Kidney epithelial cell (primary cell): ENCODE results near the gene PTH2. TPM values are rescaled to one million over a fixed set of nuclear protein-coding genes. Genes with fewer than 3 reads are reported as not detected.

Source experiments
- DNase-seq: peaks from one replicate; pipeline ENCODE4 v3.0.0-alpha.2; 2010; ENCODE audit warnings: low read depth
- H3K27me3 ChIP-seq: 2 replicates; pipeline ENCODE4 v1.6.0; 2011; ENCODE audit warnings: low read length; ENCODE audit not compliant: control insufficient read depth, insufficient read depth
- H3K36me3 ChIP-seq: 2 replicates; pipeline ENCODE4 v1.5.1; 2011; ENCODE audit warnings: low read length; ENCODE audit not compliant: control insufficient read depth, insufficient read depth
- H3K4me3 ChIP-seq: 2 replicates; pipeline ENCODE4 v1.5.1; 2011; ENCODE audit warnings: low read depth, mild to moderate bottlenecking, control low read depth, low read length
- total RNA-seq: library from RNA; depleted of rRNA; stranded (reverse); fragments of >200 nt; gene quantifications from 2 replicates; pipeline ENCODE4 v1.2.3, GENCODE V29; 2015
- TF ChIP-seq, protein P1 (sequence below): IDR thresholded peaks from 2 replicates; pipeline ENCODE4 v1.5.1; 2011; ENCODE audit warnings: mild to moderate bottlenecking, moderate library complexity, low read length, control low read depth, inconsistent platforms; ENCODE audit not compliant: insufficient read depth, poor library complexity, severe bottlenecking

The PTH2 gene
- total RNA-seq, 1 donor from 2014 or later = not detected

- peak overlapping the region; percentile 63 for H3K4me3 ChIP-seq
- DNase-seq = peak; percentile 71
- no peaks in the 10 kb centered on the region for H3K36me3 ChIP-seq
- TF ChIP-seq, protein P1, sequence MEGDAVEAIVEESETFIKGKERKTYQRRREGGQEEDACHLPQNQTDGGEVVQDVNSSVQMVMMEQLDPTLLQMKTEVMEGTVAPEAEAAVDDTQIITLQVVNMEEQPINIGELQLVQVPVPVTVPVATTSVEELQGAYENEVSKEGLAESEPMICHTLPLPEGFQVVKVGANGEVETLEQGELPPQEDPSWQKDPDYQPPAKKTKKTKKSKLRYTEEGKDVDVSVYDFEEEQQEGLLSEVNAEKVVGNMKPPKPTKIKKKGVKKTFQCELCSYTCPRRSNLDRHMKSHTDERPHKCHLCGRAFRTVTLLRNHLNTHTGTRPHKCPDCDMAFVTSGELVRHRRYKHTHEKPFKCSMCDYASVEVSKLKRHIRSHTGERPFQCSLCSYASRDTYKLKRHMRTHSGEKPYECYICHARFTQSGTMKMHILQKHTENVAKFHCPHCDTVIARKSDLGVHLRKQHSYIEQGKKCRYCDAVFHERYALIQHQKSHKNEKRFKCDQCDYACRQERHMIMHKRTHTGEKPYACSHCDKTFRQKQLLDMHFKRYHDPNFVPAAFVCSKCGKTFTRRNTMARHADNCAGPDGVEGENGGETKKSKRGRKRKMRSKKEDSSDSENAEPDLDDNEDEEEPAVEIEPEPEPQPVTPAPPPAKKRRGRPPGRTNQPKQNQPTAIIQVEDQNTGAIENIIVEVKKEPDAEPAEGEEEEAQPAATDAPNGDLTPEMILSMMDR = peak; percentile 87
- peaks cover 41% of the 10 kb centered on the region for H3K27me3 ChIP-seq
Observed at GRCh38 chr19:49443366-49444099, 20.3 kb upstream of the PTH2 start.

DNA sequence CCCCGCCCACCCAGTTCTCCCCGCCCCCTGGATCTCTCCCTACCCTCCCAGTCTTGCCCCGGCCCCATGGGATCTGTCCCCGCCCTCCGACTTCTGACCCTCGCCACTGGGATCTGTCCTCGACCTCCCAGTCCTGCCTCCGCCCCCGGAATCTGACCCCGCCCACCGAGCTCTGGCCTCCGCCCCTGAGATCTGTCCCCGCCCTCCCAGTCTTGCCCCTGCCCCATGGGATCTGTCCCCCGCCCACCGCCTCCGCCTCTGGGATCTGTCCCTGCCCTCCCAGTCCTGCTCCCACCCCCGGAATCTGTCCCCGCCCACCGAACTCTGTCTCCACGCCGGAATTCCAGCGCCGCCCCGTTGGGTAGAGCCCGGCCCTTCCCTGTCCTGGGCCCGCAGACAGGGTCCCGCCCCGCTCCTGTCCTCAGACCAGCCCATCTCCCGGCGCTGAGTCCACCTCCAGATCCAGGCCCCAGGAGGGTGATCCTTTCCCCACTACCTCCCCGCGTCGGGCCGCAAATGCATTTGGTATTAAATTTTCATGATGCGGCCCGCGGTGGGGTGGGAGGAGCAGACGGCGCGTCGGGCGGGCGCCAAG lies 19.6 kb upstream of the PTH2 start:
- DNase-seq = peak; percentile 29
- Histone ChIP-seq H3K4me3 (peak overlapping the region; percentile 63), H3K27me3 (peaks cover 47% of the 10 kb centered on the region), H3K36me3 (no peaks in the 10 kb centered on the region)
- TF ChIP-seq, protein P1 = no peak

GRCh38 chr19:49442354-49442753 lies 19.1 kb upstream of the PTH2 start:
- Histone ChIP-seq H3K27me3 (peaks cover 53% of the 10 kb centered on the region), H3K36me3 (no peaks in the 10 kb centered on the region), H3K4me3 (no peak overlapping the region)
- no peak for DNase-seq
- TF ChIP-seq, protein P1 = no peak

DNA sequence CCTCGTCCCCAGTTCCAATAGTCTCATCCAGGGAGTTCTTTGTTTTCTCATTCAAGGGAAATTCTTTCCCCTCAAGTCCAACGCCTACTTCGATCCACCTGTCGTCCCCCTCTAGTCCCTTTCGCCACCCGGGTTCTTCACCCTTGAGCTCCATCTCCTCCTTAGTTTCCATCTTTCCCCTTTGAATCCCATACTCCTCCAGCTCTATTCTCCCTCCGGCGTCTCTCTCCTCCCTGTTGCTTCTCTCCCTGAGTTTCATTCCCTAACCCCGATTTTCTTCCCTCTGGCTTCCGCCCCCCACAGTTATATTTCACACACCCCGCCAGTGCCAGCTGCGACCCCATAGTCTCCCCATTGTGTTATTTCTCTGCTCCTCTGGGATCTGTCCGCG lies 18.7 kb upstream of the PTH2 start:
- peaks cover 57% of the 10 kb centered on the region for H3K27me3 ChIP-seq
- H3K4me3 ChIP-seq = no peak overlapping the region
- TF ChIP-seq, protein P1 = no peak
- no peak for DNase-seq
- H3K36me3 ChIP-seq = no peaks in the 10 kb centered on the region

DNA sequence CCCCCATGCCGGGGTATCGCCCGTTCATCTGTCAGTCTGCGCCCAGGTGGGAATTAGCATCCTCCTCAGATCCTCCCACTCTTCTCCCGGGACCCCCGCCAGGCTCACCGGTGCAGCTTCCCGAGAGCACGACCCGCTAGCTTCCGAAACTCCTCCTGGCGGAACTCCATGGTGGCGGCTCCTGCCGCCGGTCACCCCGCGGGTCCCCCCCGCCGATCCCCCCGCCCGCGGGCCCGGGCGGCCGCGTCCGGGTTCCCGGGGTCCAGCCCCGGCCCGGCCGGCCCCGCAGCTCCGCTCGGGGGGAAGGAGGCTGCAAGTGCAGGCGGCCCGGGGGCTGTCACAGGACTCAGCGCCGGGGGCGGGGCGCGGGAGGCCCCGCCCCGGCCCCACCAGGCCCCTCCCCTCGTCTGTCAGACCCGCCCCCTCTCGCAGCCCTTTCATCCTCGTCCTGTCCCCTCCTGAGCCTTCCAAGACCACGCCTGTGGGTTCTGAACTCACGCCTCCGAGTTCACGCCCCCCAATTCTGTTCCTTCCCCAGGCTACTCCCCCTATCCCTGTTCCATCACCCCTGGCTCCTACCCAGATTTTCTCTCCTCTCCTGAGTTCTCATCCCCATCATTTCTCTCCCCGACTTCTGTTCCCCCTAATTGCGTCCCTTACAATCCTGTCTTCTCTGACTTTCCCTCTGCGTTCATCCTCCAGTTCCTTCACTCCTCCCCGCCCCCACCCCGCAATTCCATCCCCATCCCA lies 18.1 kb upstream of the PTH2 start, which contains the start of gene SLC17A7:
Gene SLC17A7 (minus strand): TSS at position 318 of the 750 bp plus-strand sequence. CDS start 148 bp downstream, at position 170.
- DNase-seq = no peak
- peaks cover 62% of the 10 kb centered on the region for H3K27me3 ChIP-seq
- H3K4me3 ChIP-seq = no peak within 1 kb of the TSS
- no peaks in the 10 kb centered on the region for H3K36me3 ChIP-seq
- TF ChIP-seq, protein P1 = no peak
